ENCODE measurements around the gene EDNRA.

Gene EDNRA

GRCh38 chr4:147547314-147548056 lies 66.6 kb downstream of the EDNRA start:
- Histone ChIP-seq H2BK15ac (ENCODE audit: low read length) (no peak overlapping the region), H3K18ac (ENCODE audit: low read length) (no peak overlapping the region), H3K4me2 (ENCODE audit: insufficient read depth, low read length, poor library complexity, severe bottlenecking) (no peak overlapping the region), H3K23ac (ENCODE audit: low read depth, low read length, poor library complexity) (no peak overlapping the region), H3K4me1 (ENCODE audit: control insufficient read depth in 2 of 2, insufficient read depth in 1 of 2, low read depth in 1 of 2, low read length in 2 of 2) (no peaks in the 10 kb centered on the region), H3K27ac (replicated peaks; ENCODE audit: low read length) (no peak overlapping the region), H3K4ac (ENCODE audit: low read length) (no peak overlapping the region), H2AFZ (ENCODE audit: low read length) (no peak overlapping the region), H3K9ac (ENCODE audit: low read depth, low read length, poor library complexity) (no peak overlapping the region), H4K91ac (ENCODE audit: low read depth, low read length, poor library complexity) (no peak overlapping the region), H2BK120ac (ENCODE audit: low read depth, low read length) (no peak overlapping the region), H3K9me3 (replicated peaks in 1 of 2; ENCODE audit: control insufficient read depth in 2 of 2, insufficient read depth in 1 of 2, low read depth in 1 of 2, low read length in 2 of 2) (no peaks in the 10 kb centered on the region), H3K27me3 (ENCODE audit: control insufficient read depth in 3 of 3, insufficient read depth in 3 of 3, low read depth in 1 of 3, low read length in 3 of 3) (no peaks in the 10 kb centered on the region), H2AK5ac (ENCODE audit: low read depth, low read length) (no peak overlapping the region), H3K36me3 (replicated peaks in 1 of 2; ENCODE audit: control insufficient read depth in 2 of 2, insufficient read depth in 2 of 2, low read length in 2 of 2) (no peaks in the 10 kb centered on the region), H2BK12ac (ENCODE audit: low read length) (no peak overlapping the region), H2BK5ac (ENCODE audit: low read length) (no peak overlapping the region), H3K79me1 (ENCODE audit: low read depth, low read length) (no peaks in the 10 kb centered on the region), H3K4me3 (ENCODE audit: low read length in 2 of 2) (no peak overlapping the region), H4K8ac (ENCODE audit: low read depth, low read length) (no peak overlapping the region), H3K14ac (ENCODE audit: low read length) (no peak overlapping the region)
- no peak for DNase-seq (ENCODE audit: low spot score)
- no CpG with 5 or more reads among the region's 4 CpGs for WGBS, 2 donors (ENCODE audit: extremely low coverage in 2 of 2, insufficient read length in 2 of 2, insufficient replicate concordance in 1 of 2)

GRCh38 chr4:147548256-147548655 lies 67.4 kb downstream of the EDNRA start:
- Histone ChIP-seq H2BK5ac (ENCODE audit: low read length) (no peak overlapping the region), H3K9ac (ENCODE audit: low read depth, low read length, poor library complexity) (no peak overlapping the region), H3K4me1 (ENCODE audit: control insufficient read depth in 2 of 2, insufficient read depth in 1 of 2, low read depth in 1 of 2, low read length in 2 of 2) (no peaks in the 10 kb centered on the region), H3K36me3 (replicated peaks in 1 of 2; ENCODE audit: control insufficient read depth in 2 of 2, insufficient read depth in 2 of 2, low read length in 2 of 2) (no peaks in the 10 kb centered on the region), H3K4ac (ENCODE audit: low read length) (no peak overlapping the region), H3K14ac (ENCODE audit: low read length) (no peak overlapping the region), H2BK12ac (ENCODE audit: low read length) (no peak overlapping the region), H2BK15ac (ENCODE audit: low read length) (no peak overlapping the region), H3K23ac (ENCODE audit: low read depth, low read length, poor library complexity) (no peak overlapping the region), H3K79me1 (ENCODE audit: low read depth, low read length) (no peaks in the 10 kb centered on the region), H3K9me3 (replicated peaks in 1 of 2; ENCODE audit: control insufficient read depth in 2 of 2, insufficient read depth in 1 of 2, low read depth in 1 of 2, low read length in 2 of 2) (no peaks in the 10 kb centered on the region), H2BK120ac (ENCODE audit: low read depth, low read length) (no peak overlapping the region), H3K27ac (replicated peaks; ENCODE audit: low read length) (no peak overlapping the region), H4K91ac (ENCODE audit: low read depth, low read length, poor library complexity) (no peak overlapping the region), H4K8ac (ENCODE audit: low read depth, low read length) (no peak overlapping the region), H2AFZ (ENCODE audit: low read length) (no peak overlapping the region), H3K27me3 (ENCODE audit: control insufficient read depth in 3 of 3, insufficient read depth in 3 of 3, low read depth in 1 of 3, low read length in 3 of 3) (no peaks in the 10 kb centered on the region), H3K4me2 (ENCODE audit: insufficient read depth, low read length, poor library complexity, severe bottlenecking) (no peak overlapping the region), H3K18ac (ENCODE audit: low read length) (no peak overlapping the region), H3K4me3 (ENCODE audit: low read length in 2 of 2) (no peak overlapping the region), H2AK5ac (ENCODE audit: low read depth, low read length) (no peak overlapping the region)
- no CpG with 5 or more reads among the region's 2 CpGs for whole genome bisulfite sequencing, 2 donors (ENCODE audit: extremely low coverage in 2 of 2, insufficient read length in 2 of 2, insufficient replicate concordance in 1 of 2)
- DNase-seq (ENCODE audit: low spot score) = no peak

GRCh38 chr4:147550626-147551246 lies 69.8 kb downstream of the EDNRA start:
- no peak overlapping the region for H3K4ac ChIP-seq (ENCODE audit: low read length)
- no peaks in the 10 kb centered on the region for H3K4me1 ChIP-seq (ENCODE audit: control insufficient read depth in 2 of 2, insufficient read depth in 1 of 2, low read depth in 1 of 2, low read length in 2 of 2)
- H3K36me3 ChIP-seq (replicated peaks in 1 of 2; ENCODE audit: control insufficient read depth in 2 of 2, insufficient read depth in 2 of 2, low read length in 2 of 2) = no peaks in the 10 kb centered on the region
- H2AFZ ChIP-seq (ENCODE audit: low read length) = no peak overlapping the region
- no peak overlapping the region for H3K18ac ChIP-seq (ENCODE audit: low read length)
- no peak for DNase-seq (ENCODE audit: low spot score)
- H2BK15ac ChIP-seq (ENCODE audit: low read length) = no peak overlapping the region
- H3K79me1 ChIP-seq (ENCODE audit: low read depth, low read length) = no peaks in the 10 kb centered on the region
- H2BK5ac ChIP-seq (ENCODE audit: low read length) = no peak overlapping the region
- H3K4me2 ChIP-seq (ENCODE audit: insufficient read depth, low read length, poor library complexity, severe bottlenecking) = no peak overlapping the region
- H2AK5ac ChIP-seq (ENCODE audit: low read depth, low read length) = no peak overlapping the region
- H4K91ac ChIP-seq (ENCODE audit: low read depth, low read length, poor library complexity) = no peak overlapping the region
- no peak overlapping the region for H3K9ac ChIP-seq (ENCODE audit: low read depth, low read length, poor library complexity)
- H2BK12ac ChIP-seq (ENCODE audit: low read length) = no peak overlapping the region
- 100% methylated on average over 1 of the region's 8 CpGs for WGBS, 2 donors (ENCODE audit: extremely low coverage in 2 of 2, insufficient read length in 2 of 2, insufficient replicate concordance in 1 of 2)
- no peaks in the 10 kb centered on the region for H3K27me3 ChIP-seq (ENCODE audit: control insufficient read depth in 3 of 3, insufficient read depth in 3 of 3, low read depth in 1 of 3, low read length in 3 of 3)
- H3K27ac ChIP-seq (replicated peaks; ENCODE audit: low read length) = no peak overlapping the region
- no peaks in the 10 kb centered on the region for H3K9me3 ChIP-seq (replicated peaks in 1 of 2; ENCODE audit: control insufficient read depth in 2 of 2, insufficient read depth in 1 of 2, low read depth in 1 of 2, low read length in 2 of 2)
- H3K23ac ChIP-seq (ENCODE audit: low read depth, low read length, poor library complexity) = no peak overlapping the region
- no peak overlapping the region for H4K8ac ChIP-seq (ENCODE audit: low read depth, low read length)
- H3K14ac ChIP-seq (ENCODE audit: low read length) = no peak overlapping the region
- H3K4me3 ChIP-seq (ENCODE audit: low read length in 2 of 2) = no peak overlapping the region
- no peak overlapping the region for H2BK120ac ChIP-seq (ENCODE audit: low read depth, low read length)

GRCh38 chr4:147560625-147561024 lies 79.7 kb downstream of the EDNRA start:
- no peak overlapping the region for H4K91ac ChIP-seq (ENCODE audit: low read depth, low read length, poor library complexity)
- no peak overlapping the region for H2BK120ac ChIP-seq (ENCODE audit: low read depth, low read length)
- H3K23ac ChIP-seq (ENCODE audit: low read depth, low read length, poor library complexity) = no peak overlapping the region
- H2BK15ac ChIP-seq (ENCODE audit: low read length) = no peak overlapping the region
- no peak overlapping the region for H2AK5ac ChIP-seq (ENCODE audit: low read depth, low read length)
- H3K4ac ChIP-seq (ENCODE audit: low read length) = no peak overlapping the region
- no peak overlapping the region for H2BK5ac ChIP-seq (ENCODE audit: low read length)
- H3K14ac ChIP-seq (ENCODE audit: low read length) = no peak overlapping the region
- no peak overlapping the region for H2AFZ ChIP-seq (ENCODE audit: low read length)
- no peaks in the 10 kb centered on the region for H3K27me3 ChIP-seq (ENCODE audit: control insufficient read depth in 3 of 3, insufficient read depth in 3 of 3, low read depth in 1 of 3, low read length in 3 of 3)
- no peak overlapping the region for H2BK12ac ChIP-seq (ENCODE audit: low read length)
- H3K4me2 ChIP-seq (ENCODE audit: insufficient read depth, low read length, poor library complexity, severe bottlenecking) = no peak overlapping the region
- H3K4me1 ChIP-seq (ENCODE audit: control insufficient read depth in 2 of 2, insufficient read depth in 1 of 2, low read depth in 1 of 2, low read length in 2 of 2) = no peaks in the 10 kb centered on the region
- no peak for DNase-seq (ENCODE audit: low spot score)
- no peaks in the 10 kb centered on the region for H3K79me1 ChIP-seq (ENCODE audit: low read depth, low read length)
- no peak overlapping the region for H3K18ac ChIP-seq (ENCODE audit: low read length)
- H3K9ac ChIP-seq (ENCODE audit: low read depth, low read length, poor library complexity) = no peak overlapping the region
- no peaks in the 10 kb centered on the region for H3K9me3 ChIP-seq (replicated peaks in 1 of 2; ENCODE audit: control insufficient read depth in 2 of 2, insufficient read depth in 1 of 2, low read depth in 1 of 2, low read length in 2 of 2)
- WGBS, 2 donors (ENCODE audit: extremely low coverage in 2 of 2, insufficient read length in 2 of 2, insufficient replicate concordance in 1 of 2) = no CpG with 5 or more reads among the region's 4 CpGs
- H3K27ac ChIP-seq (replicated peaks; ENCODE audit: low read length) = no peak overlapping the region
- no peak overlapping the region for H3K4me3 ChIP-seq (ENCODE audit: low read length in 2 of 2)
- no peaks in the 10 kb centered on the region for H3K36me3 ChIP-seq (replicated peaks in 1 of 2; ENCODE audit: control insufficient read depth in 2 of 2, insufficient read depth in 2 of 2, low read length in 2 of 2)
- H4K8ac ChIP-seq (ENCODE audit: low read depth, low read length) = no peak overlapping the region
